Tibial nerve (tissue), 3 donors: Measurements from ENCODE around the gene OR10P1.

ENCODE experiments used
- POLR2A ChIP-seq, 2 donors: fragments of 450-650 bp; IDR thresholded peaks; one replicate each; pipeline ENCODE4 v1.6.1; 2017; ENCODE audit warnings: antibody characterized with exemption in 2 of 2, mild to moderate bottlenecking in 2 of 2, moderate library complexity in 2 of 2
- TF ChIP-seq, protein P1 (sequence below), 5 experiments: fragments of 200-600 bp in 3 of 5; fragments of 450-650 bp in 2 of 5; sonication (generic) in 3 of 5; IDR thresholded peaks; one replicate each; pipeline ENCODE4 v1.5.1; 2016 to 2019; ENCODE audit warnings: antibody characterized with exemption in 5 of 5, mild to moderate bottlenecking in 3 of 5, moderate library complexity in 2 of 5

GRCh38 chr12:55610598-55610997, 26.1 kb upstream of the OR10P1 start:
- TF ChIP-seq, protein P1, sequence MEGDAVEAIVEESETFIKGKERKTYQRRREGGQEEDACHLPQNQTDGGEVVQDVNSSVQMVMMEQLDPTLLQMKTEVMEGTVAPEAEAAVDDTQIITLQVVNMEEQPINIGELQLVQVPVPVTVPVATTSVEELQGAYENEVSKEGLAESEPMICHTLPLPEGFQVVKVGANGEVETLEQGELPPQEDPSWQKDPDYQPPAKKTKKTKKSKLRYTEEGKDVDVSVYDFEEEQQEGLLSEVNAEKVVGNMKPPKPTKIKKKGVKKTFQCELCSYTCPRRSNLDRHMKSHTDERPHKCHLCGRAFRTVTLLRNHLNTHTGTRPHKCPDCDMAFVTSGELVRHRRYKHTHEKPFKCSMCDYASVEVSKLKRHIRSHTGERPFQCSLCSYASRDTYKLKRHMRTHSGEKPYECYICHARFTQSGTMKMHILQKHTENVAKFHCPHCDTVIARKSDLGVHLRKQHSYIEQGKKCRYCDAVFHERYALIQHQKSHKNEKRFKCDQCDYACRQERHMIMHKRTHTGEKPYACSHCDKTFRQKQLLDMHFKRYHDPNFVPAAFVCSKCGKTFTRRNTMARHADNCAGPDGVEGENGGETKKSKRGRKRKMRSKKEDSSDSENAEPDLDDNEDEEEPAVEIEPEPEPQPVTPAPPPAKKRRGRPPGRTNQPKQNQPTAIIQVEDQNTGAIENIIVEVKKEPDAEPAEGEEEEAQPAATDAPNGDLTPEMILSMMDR (IDR thresholded peaks at IDR 0.05), result no peak
- no peak for TF ChIP-seq POLR2A (IDR thresholded peaks at IDR 0.05)
